Immature natural killer cell (primary cell): Measurements from ENCODE around the gene SEMA6C. TPM values are rescaled to one million over a fixed set of nuclear protein-coding genes. Genes with fewer than 3 reads are reported as not detected.
"Not testable (repeated sequence)": the region's sequence is repeated elsewhere in the genome, so short reads cannot be mapped to it uniquely, and the experiment has no call there.

Experiments used
- DNase-seq, 3 donors: peaks; one replicate each; pipeline ENCODE4 v3.0.0; 2022; ENCODE audit warnings: mixed read lengths in 1 of 3
- H3K27ac Mint-ChIP-seq, 6 donors: one replicate each; pipeline ENCODE4 v1.8.0; 2020; ENCODE audit warnings: mixed read lengths in 6 of 6, mild to moderate bottlenecking in 5 of 6, inconsistent platforms in 4 of 6, moderate library complexity in 3 of 6
- H3K27me3 Mint-ChIP-seq, 3 donors: one replicate each; pipeline ENCODE4 v1.8.0; 2020 to 2021; ENCODE audit warnings: low read depth in 3 of 3, mild to moderate bottlenecking in 3 of 3, mixed read lengths in 3 of 3, moderate library complexity in 3 of 3, inconsistent platforms in 1 of 3
- H3K36me3 Mint-ChIP-seq, 3 donors: one replicate each; pipeline ENCODE4 v1.8.0; 2020; ENCODE audit warnings: mixed read lengths in 3 of 3, inconsistent platforms in 2 of 3, mild to moderate bottlenecking in 2 of 3
- H3K4me1 Mint-ChIP-seq, 2 donors: one replicate each; pipeline ENCODE4 v1.8.0; 2020; ENCODE audit warnings: inconsistent platforms in 2 of 2, mild to moderate bottlenecking in 2 of 2, mixed read lengths in 2 of 2, moderate library complexity in 1 of 2
- H3K4me3 Mint-ChIP-seq, 5 donors: one replicate each; pipeline ENCODE4 v1.8.0; 2020; ENCODE audit warnings: mild to moderate bottlenecking in 5 of 5, mixed read lengths in 5 of 5, inconsistent platforms in 3 of 5, moderate library complexity in 3 of 5
- H3K9me3 Mint-ChIP-seq, 6 donors: one replicate each; pipeline ENCODE4 v1.8.0; 2020; ENCODE audit warnings: mild to moderate bottlenecking in 6 of 6, mixed read lengths in 6 of 6, inconsistent platforms in 4 of 6, moderate library complexity in 3 of 6
- polyA plus RNA-seq, 3 donors: library from polyadenylated mRNA; unstranded; fragments of 300-500 nt; fragmentation: Illumina TruSeq; gene quantifications; one replicate each; pipeline ENCODE4 v1.2.3, GENCODE V29; 2021

Gene SEMA6C, protein sequence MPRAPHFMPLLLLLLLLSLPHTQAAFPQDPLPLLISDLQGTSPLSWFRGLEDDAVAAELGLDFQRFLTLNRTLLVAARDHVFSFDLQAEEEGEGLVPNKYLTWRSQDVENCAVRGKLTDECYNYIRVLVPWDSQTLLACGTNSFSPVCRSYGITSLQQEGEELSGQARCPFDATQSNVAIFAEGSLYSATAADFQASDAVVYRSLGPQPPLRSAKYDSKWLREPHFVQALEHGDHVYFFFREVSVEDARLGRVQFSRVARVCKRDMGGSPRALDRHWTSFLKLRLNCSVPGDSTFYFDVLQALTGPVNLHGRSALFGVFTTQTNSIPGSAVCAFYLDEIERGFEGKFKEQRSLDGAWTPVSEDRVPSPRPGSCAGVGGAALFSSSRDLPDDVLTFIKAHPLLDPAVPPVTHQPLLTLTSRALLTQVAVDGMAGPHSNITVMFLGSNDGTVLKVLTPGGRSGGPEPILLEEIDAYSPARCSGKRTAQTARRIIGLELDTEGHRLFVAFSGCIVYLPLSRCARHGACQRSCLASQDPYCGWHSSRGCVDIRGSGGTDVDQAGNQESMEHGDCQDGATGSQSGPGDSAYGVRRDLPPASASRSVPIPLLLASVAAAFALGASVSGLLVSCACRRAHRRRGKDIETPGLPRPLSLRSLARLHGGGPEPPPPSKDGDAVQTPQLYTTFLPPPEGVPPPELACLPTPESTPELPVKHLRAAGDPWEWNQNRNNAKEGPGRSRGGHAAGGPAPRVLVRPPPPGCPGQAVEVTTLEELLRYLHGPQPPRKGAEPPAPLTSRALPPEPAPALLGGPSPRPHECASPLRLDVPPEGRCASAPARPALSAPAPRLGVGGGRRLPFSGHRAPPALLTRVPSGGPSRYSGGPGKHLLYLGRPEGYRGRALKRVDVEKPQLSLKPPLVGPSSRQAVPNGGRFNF
- 1 to 10 TPM in 1 of 3 donors, under 1 TPM in 2; 0.23 to 1.5 (median 0.54) TPM for polyA plus RNA-seq

DNA sequence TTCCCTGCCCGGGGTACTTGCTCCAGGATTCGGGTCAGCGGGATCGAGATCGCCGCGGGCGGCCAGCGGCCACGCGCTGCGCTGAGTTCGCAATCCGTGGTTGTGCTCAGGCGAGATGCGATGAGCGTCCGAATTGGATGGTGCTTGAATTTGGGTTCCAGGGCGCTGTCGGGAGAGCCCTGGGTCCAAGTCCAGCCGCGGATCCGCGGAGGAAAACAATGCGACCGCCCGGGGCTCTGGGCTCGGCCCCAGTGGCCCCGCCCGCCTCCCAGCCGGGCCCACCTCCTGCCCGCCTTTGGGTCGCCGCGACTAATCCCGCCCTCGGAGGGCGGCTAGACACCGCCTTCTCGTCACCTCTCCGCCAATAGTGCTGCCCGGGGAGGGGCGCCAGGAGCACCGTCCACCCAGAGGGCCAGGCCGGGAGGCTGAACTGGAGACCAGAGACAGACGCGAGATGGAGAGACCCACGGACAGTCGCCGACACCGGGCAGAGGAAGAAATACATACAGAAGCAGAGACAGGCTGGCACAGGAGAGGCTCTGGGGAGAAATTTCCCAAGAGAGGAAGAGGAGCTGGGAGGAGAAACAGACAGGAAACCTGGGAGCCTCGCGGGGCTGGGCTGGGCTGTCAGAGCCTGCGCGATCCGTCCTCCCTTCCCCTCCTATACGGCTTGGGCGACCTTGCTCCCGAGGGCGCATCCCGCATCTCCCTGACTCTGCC, at the start of gene SEMA6C:
SEMA6C (minus strand) TSS at position 220 of the 720 bp plus-strand sequence. CDS start 4,010 bp downstream, outside the sequence.
- peak; percentile 85 to 88 (median 86) for DNase-seq
- H3K27me3 Mint-ChIP-seq = peaks cover 0 to 5% (median 1%) of the 10 kb centered on the region in 3 donors
- peak within 1 kb of the TSS; percentile 85 to 98 (median 96) for H3K4me3 Mint-ChIP-seq
- peaks cover 0 to 3% (median 0%) of the 10 kb centered on the region in 3 donors for H3K36me3 Mint-ChIP-seq
- no peaks in the 10 kb centered on the region for H3K9me3 Mint-ChIP-seq
- H3K27ac Mint-ChIP-seq = peak within 1 kb of the TSS; percentile 51 to 95 (median 78)
- H3K4me1 Mint-ChIP-seq = peaks cover 13 to 18% of the 10 kb centered on the region in 2 donors

DNA sequence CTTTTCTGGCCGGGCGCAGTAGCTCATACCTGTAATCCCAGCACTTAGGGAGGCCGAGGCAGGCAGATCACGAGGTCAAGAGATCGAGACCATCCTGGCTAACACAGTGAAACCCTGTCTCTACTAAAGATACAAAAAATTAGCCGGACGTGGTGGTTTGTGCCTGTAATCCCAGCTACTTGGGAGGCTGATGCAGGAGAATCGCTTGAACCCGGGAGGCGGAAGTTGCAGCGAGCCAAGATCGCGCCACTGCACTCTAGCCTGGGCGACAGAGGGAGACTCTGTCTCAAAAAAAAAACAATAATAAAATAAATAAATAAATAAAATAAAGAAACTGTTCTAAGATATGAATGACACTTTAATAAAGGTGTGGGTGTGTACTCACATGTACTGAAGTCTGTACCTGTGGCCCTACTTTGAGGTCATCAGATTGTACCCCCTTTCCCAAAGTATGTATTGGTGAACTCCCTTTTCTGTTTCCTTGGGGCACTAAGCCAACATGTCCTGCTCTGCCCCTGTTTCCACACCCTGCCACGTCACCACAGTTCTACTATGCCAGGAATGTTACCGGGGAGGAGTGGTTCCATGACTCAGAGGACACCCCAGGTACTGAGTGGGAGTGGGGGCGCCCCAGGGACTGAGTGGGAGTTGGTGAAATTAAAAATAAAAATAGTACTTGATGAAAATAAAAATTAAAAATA, 48.6 kb upstream of the SEMA6C start:
- H3K27me3 Mint-ChIP-seq = peaks cover 10 to 26% (median 10%) of the 10 kb centered on the region in 3 donors
- H3K27ac Mint-ChIP-seq, H3K9me3 Mint-ChIP-seq, H3K4me3 Mint-ChIP-seq, H3K36me3 Mint-ChIP-seq, DNase-seq: not testable (repeated sequence)
- H3K4me1 Mint-ChIP-seq = peaks cover 35% of the 10 kb centered on the region in 2 donors

DNA sequence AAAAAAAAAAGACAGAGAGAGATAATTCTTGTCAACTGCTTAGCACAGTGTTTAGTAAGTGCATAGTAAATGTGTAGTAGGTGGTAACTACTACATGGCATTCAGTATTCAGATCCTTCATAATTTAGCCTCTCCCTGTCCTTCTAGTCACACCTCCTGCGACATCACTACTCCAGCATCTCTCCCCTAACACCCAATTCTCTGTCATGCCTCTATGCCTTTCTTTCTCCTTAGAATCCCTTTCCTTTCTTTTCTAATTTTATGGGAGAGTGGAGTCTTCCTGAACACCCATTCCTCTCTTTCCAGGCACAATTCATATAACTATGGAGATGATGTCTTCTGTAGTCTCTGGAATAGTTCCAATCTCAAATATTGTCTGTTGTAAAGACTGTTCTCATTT, 47.4 kb upstream of the SEMA6C start:
- peaks cover 34 to 35% of the 10 kb centered on the region in 2 donors for H3K4me1 Mint-ChIP-seq
- H3K27ac Mint-ChIP-seq = no peak overlapping the region
- DNase-seq = no peak
- no peak overlapping the region for H3K4me3 Mint-ChIP-seq
- no peaks in the 10 kb centered on the region for H3K9me3 Mint-ChIP-seq
- peaks cover 0 to 3% (median 0%) of the 10 kb centered on the region in 3 donors for H3K36me3 Mint-ChIP-seq
- peaks cover 11 to 22% (median 13%) of the 10 kb centered on the region in 3 donors for H3K27me3 Mint-ChIP-seq

DNA sequence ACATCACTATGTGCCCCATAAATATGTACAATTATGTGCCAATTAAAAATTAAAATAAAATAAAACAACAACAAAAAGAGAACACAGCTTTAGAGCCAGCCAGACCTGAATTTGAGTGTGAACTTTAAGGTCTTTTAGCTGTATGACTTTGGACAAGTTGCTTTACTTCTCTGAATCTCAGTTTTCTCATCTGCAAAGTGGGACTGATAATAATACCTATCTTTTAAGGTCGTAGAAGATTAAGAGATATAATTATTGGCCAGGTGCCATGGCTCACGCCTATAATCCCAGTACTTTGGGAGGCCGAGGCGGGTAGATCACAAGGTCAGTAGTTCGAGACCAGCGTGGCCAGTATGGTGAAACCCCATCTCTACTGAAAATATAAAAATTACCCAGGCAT, 46.9 kb upstream of the SEMA6C start:
- Mint-ChIP-seq H3K4me1 (peaks cover 35% of the 10 kb centered on the region in 2 donors), H3K27me3 (peaks cover 6 to 16% (median 10%) of the 10 kb centered on the region in 3 donors), H3K9me3 (no peaks in the 10 kb centered on the region), H3K36me3 (peaks cover 0 to 3% (median 0%) of the 10 kb centered on the region in 3 donors), H3K4me3 (no peak overlapping the region), H3K27ac (no peak overlapping the region)
- no peak for DNase-seq

DNA sequence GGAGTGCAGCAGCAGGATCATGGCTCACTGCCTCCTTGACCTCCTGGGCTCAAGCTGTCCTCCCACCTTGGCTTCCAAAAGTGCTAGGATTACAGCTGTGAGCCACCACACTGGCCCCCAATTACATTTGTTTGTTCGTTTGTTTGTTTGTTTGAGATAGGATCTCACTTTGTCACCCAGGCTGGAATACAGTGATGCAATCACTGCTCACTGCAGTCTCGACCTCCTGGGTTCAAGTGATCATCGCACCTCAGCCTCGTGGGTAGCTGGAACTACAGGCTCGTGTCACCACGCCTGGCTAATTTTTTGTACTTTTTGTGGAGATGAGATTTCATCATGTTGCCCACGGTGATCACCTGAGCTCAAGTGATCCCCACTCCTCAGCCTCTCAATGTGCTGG, 45.6 kb upstream of the SEMA6C start:
- peaks cover 3 to 9% (median 7%) of the 10 kb centered on the region in 3 donors for H3K27me3 Mint-ChIP-seq
- H3K4me3 Mint-ChIP-seq = peak overlapping the region in 1 of 5 donors; percentile 32
- no peaks in the 10 kb centered on the region for H3K9me3 Mint-ChIP-seq

DNA sequence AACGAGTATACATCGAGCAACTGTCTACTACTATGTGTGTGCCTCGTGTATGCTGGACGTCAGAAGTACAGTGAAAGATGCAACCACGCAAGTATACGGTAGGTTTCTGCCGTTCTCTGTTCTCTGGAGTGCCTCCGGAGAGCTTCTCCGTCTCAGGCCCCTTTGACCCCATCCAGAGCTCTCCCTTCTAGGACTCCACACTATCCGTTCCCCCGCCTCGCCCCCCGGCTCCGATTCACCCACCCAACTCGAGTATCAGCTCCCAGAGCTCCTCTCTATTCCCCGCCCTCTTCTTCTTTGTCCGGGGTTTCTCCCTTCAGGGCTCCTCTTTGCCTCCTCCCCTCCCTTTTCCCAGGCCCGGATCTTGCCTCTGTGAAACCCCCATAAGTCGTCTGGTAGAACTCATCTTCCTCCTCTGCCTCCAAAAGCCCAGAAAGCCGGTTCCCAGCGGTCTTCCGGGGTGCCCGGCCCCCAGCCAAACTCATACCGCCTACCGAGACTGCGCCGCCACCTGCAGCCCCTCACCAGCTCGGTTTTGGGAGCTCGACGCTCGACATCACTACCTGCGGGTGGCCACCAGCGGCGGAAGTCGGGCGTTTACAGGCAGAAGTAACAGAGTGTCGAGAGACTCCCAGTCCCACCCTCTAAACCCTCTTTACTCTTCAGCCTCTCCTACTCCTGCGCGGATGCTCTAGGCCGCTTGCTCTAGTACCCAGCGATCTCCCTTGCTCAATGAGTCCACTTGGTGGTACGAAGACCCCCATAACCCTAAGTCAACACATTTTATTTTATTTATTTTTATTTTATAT, 43.4 kb upstream of the SEMA6C start, which contains the start of gene VPS72:
VPS72 (minus strand) TSS at position 561 of the 809 bp plus-strand sequence; CDS start at position 485, 76 bp downstream.
- peak; percentile 79 to 80 (median 79) for DNase-seq
- peak within 1 kb of the TSS; percentile 95 to 99 (median 98) for H3K4me3 Mint-ChIP-seq
- H3K9me3 Mint-ChIP-seq = no peaks in the 10 kb centered on the region
- H3K4me1 Mint-ChIP-seq = peaks cover 31 to 44% of the 10 kb centered on the region in 2 donors
- peaks cover 3 to 5% (median 5%) of the 10 kb centered on the region in 3 donors for H3K27me3 Mint-ChIP-seq
- H3K36me3 Mint-ChIP-seq = peaks cover 5 to 10% (median 9%) of the 10 kb centered on the region in 3 donors
- H3K27ac Mint-ChIP-seq = peak within 1 kb of the TSS; percentile 95 to 98 (median 97)

More for the DNA sequence above, 45.6 kb upstream of the SEMA6C start:
- Mint-ChIP-seq H3K27ac (no peak overlapping the region), H3K36me3 (peaks cover 0 to 3% (median 0%) of the 10 kb centered on the region in 3 donors), H3K4me1 (peaks cover 32 to 38% of the 10 kb centered on the region in 2 donors)
- no peak for DNase-seq

DNA sequence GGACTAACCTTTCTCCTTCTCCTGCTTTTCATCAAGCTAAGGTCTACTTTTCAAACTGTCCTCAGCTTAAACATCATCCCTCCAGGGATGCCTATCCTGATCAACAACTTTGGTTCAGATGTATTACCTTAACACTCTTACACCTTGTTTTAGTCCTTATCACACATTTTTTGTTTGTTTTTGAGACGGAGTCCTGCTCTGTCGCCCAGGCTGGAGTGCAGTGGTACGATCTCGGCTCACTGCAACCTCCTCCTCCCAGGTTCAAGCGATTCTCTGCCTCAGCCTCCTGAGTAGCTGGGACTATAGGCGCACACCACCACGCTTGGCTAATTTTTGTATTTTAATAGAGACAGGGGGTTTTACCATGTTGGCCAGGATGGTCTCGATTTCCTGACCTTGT, 42.2 kb upstream of the SEMA6C start:
- Mint-ChIP-seq H3K27ac (peak overlapping the region; percentile 68 to 98 (median 96)), H3K4me3 (peak overlapping the region; percentile 95 to 99 (median 98)), H3K36me3 (peaks cover 10 to 18% (median 15%) of the 10 kb centered on the region in 3 donors), H3K4me1 (peaks cover 35 to 44% of the 10 kb centered on the region in 2 donors)
- H3K9me3 Mint-ChIP-seq, H3K27me3 Mint-ChIP-seq, DNase-seq: not testable (repeated sequence)

DNA sequence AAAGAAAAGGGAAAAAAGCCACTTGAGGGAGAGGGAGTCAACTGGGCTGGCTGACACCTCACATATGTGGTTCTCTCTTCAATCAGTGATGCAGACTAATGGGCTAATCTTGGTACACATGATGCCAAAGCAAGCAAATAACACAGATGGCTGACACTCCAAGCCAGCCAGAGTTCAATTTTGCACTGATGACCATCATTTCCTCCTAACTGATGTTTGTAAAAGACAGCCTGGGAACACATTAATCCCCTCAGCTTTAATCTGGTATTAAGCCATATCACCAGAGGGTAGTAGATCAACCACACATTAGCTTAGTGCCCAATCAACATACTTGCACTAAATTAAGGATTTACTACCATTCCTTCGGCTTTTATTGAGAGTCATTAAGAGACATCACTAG, 40.8 kb upstream of the SEMA6C start:
- DNase-seq = no peak
- Mint-ChIP-seq H3K27ac (no peak overlapping the region), H3K4me1 (peaks cover 35 to 50% of the 10 kb centered on the region in 2 donors), H3K4me3 (no peak overlapping the region), H3K9me3 (no peaks in the 10 kb centered on the region), H3K36me3 (peaks cover 17 to 27% (median 23%) of the 10 kb centered on the region in 3 donors), H3K27me3 (peaks cover 3 to 5% (median 5%) of the 10 kb centered on the region in 3 donors)

DNA sequence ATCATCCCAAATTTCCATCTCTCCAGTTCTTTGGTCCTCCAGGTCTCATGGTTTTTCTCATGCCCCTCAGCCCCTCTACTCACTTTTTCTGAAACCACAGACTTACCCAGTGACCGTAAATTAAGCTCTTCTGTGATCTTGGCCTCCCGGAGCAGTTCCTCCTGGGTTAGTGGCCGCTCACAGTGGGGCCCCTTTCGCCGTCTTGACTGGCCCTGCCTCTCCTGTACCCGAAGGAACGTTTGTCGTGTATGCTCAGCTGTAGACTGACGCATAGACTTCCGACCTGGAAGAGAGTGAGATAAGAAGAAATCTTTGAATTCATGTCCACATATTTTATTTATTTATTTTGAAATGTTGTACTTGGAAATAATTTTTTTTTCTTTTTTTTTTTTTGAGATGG, 37.8 kb upstream of the SEMA6C start:
- no peak overlapping the region for H3K27ac Mint-ChIP-seq
- no peak for DNase-seq
- no peak overlapping the region for H3K4me3 Mint-ChIP-seq
- H3K9me3 Mint-ChIP-seq = no peaks in the 10 kb centered on the region
- H3K36me3 Mint-ChIP-seq = peaks cover 28 to 44% (median 36%) of the 10 kb centered on the region in 3 donors
- no peaks in the 10 kb centered on the region for H3K27me3 Mint-ChIP-seq
- peaks cover 20 to 33% of the 10 kb centered on the region in 2 donors for H3K4me1 Mint-ChIP-seq

DNA sequence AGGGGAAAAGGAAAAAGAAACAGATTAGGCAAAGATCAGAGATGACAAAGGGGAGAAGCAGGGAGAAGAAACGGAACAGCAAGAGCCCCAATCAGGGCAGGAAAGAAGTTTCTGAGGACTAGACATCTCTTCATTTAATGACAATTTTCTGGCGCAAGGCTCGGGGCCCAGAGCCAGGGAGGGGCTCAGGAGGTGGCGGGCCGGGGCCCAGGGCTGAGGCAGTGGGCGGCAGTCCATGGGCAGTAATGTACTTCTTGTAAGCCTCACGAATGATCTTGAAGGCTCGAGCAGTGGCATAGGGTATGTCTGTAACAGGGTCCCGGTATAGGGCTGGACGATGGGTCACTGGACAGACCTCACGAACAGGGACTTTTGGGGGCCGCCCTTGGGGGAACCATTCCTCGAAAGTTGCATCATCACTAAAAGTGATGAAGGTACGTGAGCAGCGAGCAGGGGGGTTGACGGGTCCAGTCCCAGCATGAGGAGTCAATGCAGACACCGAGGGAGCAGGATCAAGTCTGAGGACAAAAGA, 30.1 kb upstream of the SEMA6C start:
- no peak for DNase-seq
- Mint-ChIP-seq H3K9me3 (no peaks in the 10 kb centered on the region), H3K27me3 (no peaks in the 10 kb centered on the region), H3K4me3 (no peak overlapping the region), H3K27ac (peak overlapping the region in 1 of 6 donors; percentile 66), H3K36me3 (peaks cover 24 to 57% (median 37%) of the 10 kb centered on the region in 3 donors), H3K4me1 (peaks cover 0 to 7% of the 10 kb centered on the region in 2 donors)

DNA sequence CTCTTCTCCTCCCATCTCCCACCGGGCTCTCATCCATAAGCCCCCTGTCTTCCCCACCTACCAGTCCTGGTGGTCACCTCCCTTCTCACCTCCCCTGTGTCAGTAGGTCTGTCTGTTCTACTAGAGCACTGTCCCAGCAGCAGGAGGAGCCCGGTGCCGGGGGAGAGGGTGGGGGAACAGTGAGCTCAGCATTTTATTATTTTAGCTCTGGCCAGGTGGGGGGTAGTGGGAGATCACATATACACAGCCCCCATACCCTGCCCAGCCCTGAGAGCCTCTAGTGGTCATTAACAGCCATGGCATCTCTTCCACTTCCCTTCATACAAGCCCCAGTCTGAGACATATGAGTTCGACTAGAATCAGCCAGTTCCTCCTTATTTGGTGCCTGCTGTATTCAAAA, 29.4 kb upstream of the SEMA6C start, which contains the start of gene TMOD4:
TMOD4 (minus strand) TSS at position 119 of the 400 bp plus-strand sequence. CDS start 1,106 bp downstream, outside the sequence.
- H3K4me1 Mint-ChIP-seq = peaks cover 0 to 7% of the 10 kb centered on the region in 2 donors
- no peaks in the 10 kb centered on the region for H3K27me3 Mint-ChIP-seq
- DNase-seq = no peak
- peaks cover 20 to 50% (median 35%) of the 10 kb centered on the region in 3 donors for H3K36me3 Mint-ChIP-seq
- no peak within 1 kb of the TSS for H3K4me3 Mint-ChIP-seq
- no peaks in the 10 kb centered on the region for H3K9me3 Mint-ChIP-seq
- peak within 1 kb of the TSS in 4 of 6 donors; percentile 19 to 66 (median 47) for H3K27ac Mint-ChIP-seq
